OCI-LY7 (cell line): Measurements from ENCODE around the gene WRAP73. TPM values are rescaled to one million over a fixed set of nuclear protein-coding genes. Genes with fewer than 3 reads are reported as not detected.

Experiments
- BruUV-seq: library from RNA; stranded (reverse); fragments of 400-500 nt; replicated peaks from 2 replicates; lab custom pipeline; 2021; lab: Mats Ljungman, UMichigan
- CTCF ChIA-PET: fragments of 300-600 bp; sonication (Branson Sonifier 250); formaldehyde crosslinking; loops from one replicate; lab custom pipeline; 2022; ENCODE audit warnings: antibody characterized with exemption; ENCODE audit not compliant: unreplicated experiment; lab: Charles Lee
- POLR2A ChIA-PET: fragments of 300-600 bp; sonication (Branson Sonifier 250); formaldehyde crosslinking; loops from one replicate; lab custom pipeline; 2022; ENCODE audit warnings: antibody characterized with exemption; lab: Charles Lee
- DNase-seq: peaks from one replicate; pipeline ENCODE4 v3.0.0-alpha.2; 2015; ENCODE audit warnings: low spot score
- H2AFZ ChIP-seq: fragments of 200-600 bp; sonication (generic), shearing (Covaris generic); 2 replicates; pipeline ENCODE4 v1.6.1; 2014; ENCODE audit warnings: mild to moderate bottlenecking, antibody characterized with exemption, low read length, moderate library complexity
- H3K27ac ChIP-seq: fragments of 200-600 bp; sonication (generic); 2 replicates; pipeline ENCODE4 v1.5.1; 2014; ENCODE audit warnings: mixed run types, low read depth, mild to moderate bottlenecking, moderate library complexity, low read length, inconsistent platforms; ENCODE audit not compliant: poor library complexity, severe bottlenecking
- H3K36me3 ChIP-seq: fragments of 200-600 bp; sonication (generic); 2 replicates; pipeline ENCODE4 v1.6.1; 2014; ENCODE audit warnings: mild to moderate bottlenecking, antibody characterized with exemption, low read length, moderate library complexity, mixed read lengths; ENCODE audit not compliant: insufficient read depth
- H3K4me1 ChIP-seq: fragments of 200-600 bp; sonication (generic); 2 replicates; pipeline ENCODE4 v1.5.1; 2014; ENCODE audit warnings: mild to moderate bottlenecking, low read length; ENCODE audit not compliant: insufficient read depth, poor library complexity, severe bottlenecking
- H3K4me2 ChIP-seq: fragments of 200-600 bp; sonication (generic); 2 replicates; pipeline ENCODE4 v1.6.1; 2014; ENCODE audit warnings: mild to moderate bottlenecking, low read length
- H3K4me3 ChIP-seq: fragments of 200-600 bp; sonication (generic); 2 replicates; pipeline ENCODE4 v1.5.1; 2014; ENCODE audit warnings: mild to moderate bottlenecking, low read depth, low read length; ENCODE audit not compliant: poor library complexity, severe bottlenecking
- H3K79me2 ChIP-seq: fragments of 200-600 bp; sonication (generic); 2 replicates; pipeline ENCODE4 v1.6.1; 2016; ENCODE audit warnings: low read depth, mild to moderate bottlenecking, low read length, moderate library complexity, mixed read lengths; ENCODE audit not compliant: insufficient read depth
- H3K9me2 ChIP-seq: fragments of 200-600 bp; sonication (generic); 2 replicates; pipeline ENCODE4 v1.6.1; 2016; ENCODE audit warnings: mild to moderate bottlenecking, low read length, mixed read lengths; ENCODE audit not compliant: insufficient read depth
- H3K9me3 ChIP-seq: fragments of 200-600 bp; sonication (generic); 2 replicates; pipeline ENCODE4 v1.6.1; 2014; ENCODE audit warnings: mild to moderate bottlenecking, mixed run types, low read length, mixed read lengths
- H4K20me1 ChIP-seq: fragments of 200-600 bp; sonication (generic); 2 replicates; pipeline ENCODE4 v1.6.1; 2014; ENCODE audit warnings: mild to moderate bottlenecking, antibody characterized with exemption, low read length, moderate library complexity, mixed read lengths; ENCODE audit not compliant: insufficient read depth
- CTCF ChIP-seq: fragments of 200-600 bp; sonication (generic); conservative IDR thresholded peaks from 2 replicates; pipeline ENCODE4 v1.5.1; 2014; ENCODE audit warnings: mild to moderate bottlenecking, antibody characterized with exemption, low read length, moderate library complexity, mixed read lengths
- EZH2phosphoT487 ChIP-seq: fragments of 200-600 bp; sonication (generic); IDR thresholded peaks from 2 replicates; pipeline ENCODE4 v1.6.1; 2018; ENCODE audit warnings: low read depth, borderline replicate concordance, mild to moderate bottlenecking, mixed run types, antibody characterized with exemption, low read length, moderate library complexity, mixed read lengths
- intact Hi-C: fragments of 100-400 bp; cut with micrococcal nuclease; formaldehyde crosslinking; loops from one replicate; pipeline ENCODE4 v1.10.0; 2022; ENCODE audit not compliant: unreplicated experiment
- total RNA-seq, 2 experiments: library from RNA; depleted of rRNA in 1 of 2; stranded (reverse); fragments of >200 nt in 1 of 2; shearing (Covaris generic) in 1 of 2; gene quantifications; 2 replicates each; pipeline ENCODE4 v1.2.3, GENCODE V29; 2014 to 2022

The WRAP73 gene
- total RNA-seq, 2 experiments from 2014 or later, result 34.7 to 40.0 TPM

GRCh38 chr1:3671371-3672180 is 21.7 kb upstream of the WRAP73 start:
- TF ChIP-seq EZH2phosphoT487 (no peak), CTCF (no peak)
- BruUV-seq, result no TSS peak
- no peak overlapping the region for H3K4me3 ChIP-seq
- H3K9me2 ChIP-seq, result no peaks in the 10 kb centered on the region
- H3K4me2 ChIP-seq, result no peak overlapping the region
- H3K79me2 ChIP-seq, result no peaks in the 10 kb centered on the region
- peaks cover 24% of the 10 kb centered on the region for H3K4me1 ChIP-seq
- H2AFZ ChIP-seq, result no peak overlapping the region
- H3K27ac ChIP-seq, result no peak overlapping the region
- H3K36me3 ChIP-seq, result no peaks in the 10 kb centered on the region
- ChIA-PET POLR2A (no interaction called here), CTCF (no interaction called here)
- intact Hi-C loops, result no loop called here
- no peak for DNase-seq
- H4K20me1 ChIP-seq, result no peaks in the 10 kb centered on the region
- no peaks in the 10 kb centered on the region for H3K9me3 ChIP-seq

- no peak for TF ChIP-seq CTCF
- Histone ChIP-seq H3K4me1 (peaks cover 31% of the 10 kb centered on the region), H3K9me3 (no peaks in the 10 kb centered on the region), H3K4me3 (no peak overlapping the region), H3K9me2 (no peaks in the 10 kb centered on the region), H4K20me1 (no peaks in the 10 kb centered on the region), H3K79me2 (no peaks in the 10 kb centered on the region), H2AFZ (no peak overlapping the region), H3K4me2 (no peak overlapping the region), H3K27ac (no peak overlapping the region), H3K36me3 (no peaks in the 10 kb centered on the region)
- BruUV-seq, result no TSS peak
- intact Hi-C loops, result no loop called here
- DNase-seq, result no peak
- CTCF ChIA-PET, result no interaction called here
- POLR2A ChIA-PET, result no interaction called here
These were observed 20.9 kb upstream of the WRAP73 start for GRCh38 chr1:3670823-3671265.

GRCh38 chr1:3669971-3670431 is 20.1 kb upstream of the WRAP73 start:
- BruUV-seq, result no TSS peak
- CTCF ChIA-PET, result no interaction called here
- no peak for TF ChIP-seq CTCF
- no peak for TF ChIP-seq EZH2phosphoT487
- intact Hi-C loops, result loop anchor here (5.0 kb wide), 1 partner anchor 232 kb away; the partner anchor contains the start of gene C1orf174
- no peak for DNase-seq
- no peaks in the 10 kb centered on the region for H3K9me2 ChIP-seq
- no peak overlapping the region for H3K27ac ChIP-seq
- H3K36me3 ChIP-seq, result no peaks in the 10 kb centered on the region
- no peaks in the 10 kb centered on the region for H3K79me2 ChIP-seq
- H4K20me1 ChIP-seq, result no peaks in the 10 kb centered on the region
- H3K4me2 ChIP-seq, result no peak overlapping the region
- H3K4me1 ChIP-seq, result peaks cover 39% of the 10 kb centered on the region
- H2AFZ ChIP-seq, result no peak overlapping the region
- H3K4me3 ChIP-seq, result no peak overlapping the region
- POLR2A ChIA-PET, result no interaction called here
- no peaks in the 10 kb centered on the region for H3K9me3 ChIP-seq
